ENCODE results near the gene SNX14. TPM values are rescaled to one million over a fixed set of nuclear protein-coding genes. Genes with fewer than 3 reads are reported as not detected.

SNX14 gene
- total and polyA plus RNA-seq, 10 of the 15 experiments (the other 5 are each of a cell fraction or from before 2014, with no cell fraction given): 34.2 to 122 (median 51.0) TPM

DNA sequence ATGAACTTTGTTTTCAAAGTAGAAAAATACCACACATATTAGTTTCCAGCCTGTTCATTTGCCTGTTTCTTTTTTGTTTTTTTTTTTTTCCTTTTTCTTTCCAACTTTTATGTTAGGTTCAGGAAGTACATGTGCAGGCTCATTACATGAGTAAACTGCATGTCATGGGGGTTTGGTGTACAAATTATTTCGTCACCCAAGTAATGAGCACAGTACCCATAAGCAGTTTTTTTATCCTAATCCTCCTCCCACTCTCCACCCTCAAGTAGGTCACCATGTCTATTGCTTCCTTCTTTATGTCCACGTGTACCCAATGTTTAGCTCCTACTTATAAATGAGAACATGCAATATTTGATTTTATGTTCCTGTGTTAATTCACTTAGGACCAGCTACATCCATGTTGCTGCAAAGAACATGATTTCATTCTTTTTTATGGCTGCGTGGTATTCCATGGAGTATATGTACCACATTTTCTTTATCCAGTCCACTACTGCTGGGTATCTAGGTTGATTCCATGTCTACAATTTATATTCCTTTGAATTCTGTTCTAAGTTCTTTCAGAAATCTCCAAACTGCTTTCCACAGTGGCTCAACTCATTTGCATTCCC is 31.8 kb downstream of the SNX14 start (continued):
- TF ChIP-seq ZBTB40 (IDR thresholded peaks at IDR 0.05; ENCODE audit: borderline replicate concordance) (no peak), ASH2L (IDR thresholded peaks at IDR 0.05; ENCODE audit: borderline replicate concordance, low read depth) (no peak), SMC3 (IDR thresholded peaks at IDR 0.05; ENCODE audit: borderline replicate concordance, low read length) (no peak)
- TF ChIP-seq, protein P1, sequence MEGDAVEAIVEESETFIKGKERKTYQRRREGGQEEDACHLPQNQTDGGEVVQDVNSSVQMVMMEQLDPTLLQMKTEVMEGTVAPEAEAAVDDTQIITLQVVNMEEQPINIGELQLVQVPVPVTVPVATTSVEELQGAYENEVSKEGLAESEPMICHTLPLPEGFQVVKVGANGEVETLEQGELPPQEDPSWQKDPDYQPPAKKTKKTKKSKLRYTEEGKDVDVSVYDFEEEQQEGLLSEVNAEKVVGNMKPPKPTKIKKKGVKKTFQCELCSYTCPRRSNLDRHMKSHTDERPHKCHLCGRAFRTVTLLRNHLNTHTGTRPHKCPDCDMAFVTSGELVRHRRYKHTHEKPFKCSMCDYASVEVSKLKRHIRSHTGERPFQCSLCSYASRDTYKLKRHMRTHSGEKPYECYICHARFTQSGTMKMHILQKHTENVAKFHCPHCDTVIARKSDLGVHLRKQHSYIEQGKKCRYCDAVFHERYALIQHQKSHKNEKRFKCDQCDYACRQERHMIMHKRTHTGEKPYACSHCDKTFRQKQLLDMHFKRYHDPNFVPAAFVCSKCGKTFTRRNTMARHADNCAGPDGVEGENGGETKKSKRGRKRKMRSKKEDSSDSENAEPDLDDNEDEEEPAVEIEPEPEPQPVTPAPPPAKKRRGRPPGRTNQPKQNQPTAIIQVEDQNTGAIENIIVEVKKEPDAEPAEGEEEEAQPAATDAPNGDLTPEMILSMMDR (IDR thresholded peaks at IDR 0.05 in 2 of 3, conservative IDR thresholded peaks at IDR 0.05 in 1 of 3; ENCODE audit: control insufficient read depth in 2 of 3, extremely low read depth in 1 of 3, insufficient read depth in 1 of 3, low read depth in 3 of 3, low read length in 3 of 3): no peak
- TF ChIP-seq, protein P2, sequence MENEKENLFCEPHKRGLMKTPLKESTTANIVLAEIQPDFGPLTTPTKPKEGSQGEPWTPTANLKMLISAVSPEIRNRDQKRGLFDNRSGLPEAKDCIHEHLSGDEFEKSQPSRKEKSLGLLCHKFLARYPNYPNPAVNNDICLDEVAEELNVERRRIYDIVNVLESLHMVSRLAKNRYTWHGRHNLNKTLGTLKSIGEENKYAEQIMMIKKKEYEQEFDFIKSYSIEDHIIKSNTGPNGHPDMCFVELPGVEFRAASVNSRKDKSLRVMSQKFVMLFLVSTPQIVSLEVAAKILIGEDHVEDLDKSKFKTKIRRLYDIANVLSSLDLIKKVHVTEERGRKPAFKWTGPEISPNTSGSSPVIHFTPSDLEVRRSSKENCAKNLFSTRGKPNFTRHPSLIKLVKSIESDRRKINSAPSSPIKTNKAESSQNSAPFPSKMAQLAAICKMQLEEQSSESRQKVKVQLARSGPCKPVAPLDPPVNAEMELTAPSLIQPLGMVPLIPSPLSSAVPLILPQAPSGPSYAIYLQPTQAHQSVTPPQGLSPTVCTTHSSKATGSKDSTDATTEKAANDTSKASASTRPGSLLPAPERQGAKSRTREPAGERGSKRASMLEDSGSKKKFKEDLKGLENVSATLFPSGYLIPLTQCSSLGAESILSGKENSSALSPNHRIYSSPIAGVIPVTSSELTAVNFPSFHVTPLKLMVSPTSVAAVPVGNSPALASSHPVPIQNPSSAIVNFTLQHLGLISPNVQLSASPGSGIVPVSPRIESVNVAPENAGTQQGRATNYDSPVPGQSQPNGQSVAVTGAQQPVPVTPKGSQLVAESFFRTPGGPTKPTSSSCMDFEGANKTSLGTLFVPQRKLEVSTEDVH (IDR thresholded peaks at IDR 0.05; ENCODE audit: low read depth, partially characterized antibody): no peak
